Stimulated activated naive CD4-positive, alpha-beta T cell treated with Interleukin-2 at 50 U/mL for 16 hours (primary cell): ENCODE results near the gene FOXO6.

ENCODE experiments used
- DNase-seq: peaks from one replicate; lab custom pipeline; 2025; lab: John Stamatoyannopoulos, UW

FOXO6 gene

GRCh38 chr1:41425369-41425768 lies 64.1 kb downstream of the FOXO6 start:
- no peak for DNase-seq

- no peak for DNase-seq
Measured at GRCh38 chr1:41426201-41426890, 65.1 kb downstream of the FOXO6 start.

GRCh38 chr1:41427122-41427913 lies 66.1 kb downstream of the FOXO6 start:
- no peak for DNase-seq

GRCh38 chr1:41427916-41428737 lies 66.9 kb downstream of the FOXO6 start:
- no peak for DNase-seq

- no peak for DNase-seq
Measured at GRCh38 chr1:41428738-41429640, 67.8 kb downstream of the FOXO6 start.

GRCh38 chr1:41429641-41430035 lies 68.4 kb downstream of the FOXO6 start:
- no peak for DNase-seq

GRCh38 chr1:41430069-41430468 lies 68.8 kb downstream of the FOXO6 start:
- no peak for DNase-seq

- no peak for DNase-seq
Measured at GRCh38 chr1:41430582-41430981, 69.3 kb downstream of the FOXO6 start.

- DNase-seq = no peak
Measured at GRCh38 chr1:41431490-41432350, 70.5 kb downstream of the FOXO6 start.
